ENCODE results near the gene ANKRD60.

- TF ChIP-seq CTCF (conservative IDR thresholded peaks at IDR 0.05), result no peak
- TF ChIP-seq ZFX (IDR thresholded peaks at IDR 0.05), result no peak
These were observed 14.1 kb downstream of the ANKRD60 start for GRCh38 chr20:58214310-58214709.

Measured in C4-2B (cell line).